Keratinocyte (primary cell): ENCODE results near the gene PIH1D2.

Source experiments
- EZH2 ChIP-seq: IDR thresholded peaks from one replicate; pipeline ENCODE4 v1.6.1; 2012; ENCODE audit warnings: inconsistent platforms, mild to moderate bottlenecking, low read length, moderate library complexity
- TF ChIP-seq, protein P1 (sequence below), 3 experiments: IDR thresholded peaks in 1 of 3; conservative IDR thresholded peaks in 1 of 3; optimal IDR thresholded peaks in 1 of 3; 2 replicates in 2 of 3; 3 replicates in 1 of 3; pipeline versions ENCODE3 to v1.5.1; 2011; ENCODE audit warnings: low read length in 3 of 3, mild to moderate bottlenecking in 3 of 3, moderate library complexity in 2 of 3, control low read depth in 1 of 3, inconsistent platforms in 1 of 3; ENCODE audit not compliant: insufficient read depth in 2 of 3; ENCODE audit errors: extremely low read depth in 1 of 3

GRCh38 chr11:112042161-112042960 is 31.5 kb downstream of the PIH1D2 start:
- TF ChIP-seq, protein P1, sequence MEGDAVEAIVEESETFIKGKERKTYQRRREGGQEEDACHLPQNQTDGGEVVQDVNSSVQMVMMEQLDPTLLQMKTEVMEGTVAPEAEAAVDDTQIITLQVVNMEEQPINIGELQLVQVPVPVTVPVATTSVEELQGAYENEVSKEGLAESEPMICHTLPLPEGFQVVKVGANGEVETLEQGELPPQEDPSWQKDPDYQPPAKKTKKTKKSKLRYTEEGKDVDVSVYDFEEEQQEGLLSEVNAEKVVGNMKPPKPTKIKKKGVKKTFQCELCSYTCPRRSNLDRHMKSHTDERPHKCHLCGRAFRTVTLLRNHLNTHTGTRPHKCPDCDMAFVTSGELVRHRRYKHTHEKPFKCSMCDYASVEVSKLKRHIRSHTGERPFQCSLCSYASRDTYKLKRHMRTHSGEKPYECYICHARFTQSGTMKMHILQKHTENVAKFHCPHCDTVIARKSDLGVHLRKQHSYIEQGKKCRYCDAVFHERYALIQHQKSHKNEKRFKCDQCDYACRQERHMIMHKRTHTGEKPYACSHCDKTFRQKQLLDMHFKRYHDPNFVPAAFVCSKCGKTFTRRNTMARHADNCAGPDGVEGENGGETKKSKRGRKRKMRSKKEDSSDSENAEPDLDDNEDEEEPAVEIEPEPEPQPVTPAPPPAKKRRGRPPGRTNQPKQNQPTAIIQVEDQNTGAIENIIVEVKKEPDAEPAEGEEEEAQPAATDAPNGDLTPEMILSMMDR (optimal IDR thresholded peaks at IDR 0.05 in 1 of 3, IDR thresholded peaks at IDR 0.05 in 1 of 3, conservative IDR thresholded peaks at IDR 0.05 in 1 of 3; ENCODE audit: extremely low read depth in 1 of 3, insufficient read depth in 2 of 3, low read length in 3 of 3): no peak
- no peak for TF ChIP-seq EZH2
